CD14-positive monocyte (primary cell): Measurements from ENCODE around the gene CADM1. TPM values are rescaled to one million over a fixed set of nuclear protein-coding genes. Genes with fewer than 3 reads are reported as not detected.

ENCODE experiments used
- DNase-seq, 3 donors: peaks; one replicate each; pipeline ENCODE4 v3.0.0-alpha.2; 2011 to 2022
- H2AFZ ChIP-seq: 2 replicates; pipeline ENCODE4 v1.6.0; 2012; ENCODE audit warnings: mild to moderate bottlenecking, low read depth, low read length, inconsistent platforms; ENCODE audit not compliant: insufficient read depth, poor library complexity, severe bottlenecking
- H3K27ac ChIP-seq, 2 donors: 1 replicate in 1 of 2; 2 replicates in 1 of 2; pipeline ENCODE4 v1.5.1; 2012 to 2013; ENCODE audit warnings: low read length in 2 of 2, control low read depth in 1 of 2, inconsistent platforms in 1 of 2, low read depth in 1 of 2, mild to moderate bottlenecking in 1 of 2
- H3K27me3 ChIP-seq, 2 donors: one replicate each; pipeline versions ENCODE4 v1.6.0 to v1.6.1; 2011 to 2013; ENCODE audit warnings: low read length in 2 of 2; ENCODE audit not compliant: control insufficient read depth in 2 of 2, insufficient read depth in 2 of 2
- H3K36me3 ChIP-seq, 2 donors: replicated peaks in 1 of 2; 1 replicate in 1 of 2; 2 replicates in 1 of 2; pipeline versions ENCODE4 v1.5.1 to v1.6.1; 2012 to 2013; ENCODE audit warnings: low read length in 2 of 2, control low read depth in 1 of 2, inconsistent platforms in 1 of 2, mild to moderate bottlenecking in 1 of 2; ENCODE audit not compliant: insufficient read depth in 2 of 2, control insufficient read depth in 1 of 2
- H3K4me1 ChIP-seq, 2 donors: 1 replicate in 1 of 2; 2 replicates in 1 of 2; pipeline versions ENCODE4 v1.5.1 to v1.6.1; 2012 to 2013; ENCODE audit warnings: low read length in 2 of 2, control low read depth in 1 of 2, inconsistent platforms in 1 of 2, mild to moderate bottlenecking in 1 of 2, moderate library complexity in 1 of 2; ENCODE audit not compliant: insufficient read depth in 2 of 2, control insufficient read depth in 1 of 2
- H3K4me2 ChIP-seq: replicated peaks from 2 replicates; pipeline ENCODE3; 2012; ENCODE audit warnings: low read length, moderate library complexity, mild to moderate bottlenecking; ENCODE audit not compliant: poor library complexity, severe bottlenecking; ENCODE audit errors: extremely low read depth
- H3K4me3 ChIP-seq, 3 experiments: fragments of 200-600 bp in 1 of 3; sonication (generic) in 1 of 3; replicated peaks in 1 of 3; 1 replicate in 2 of 3; 2 replicates in 1 of 3; pipeline ENCODE4 v1.5.1; 2011 to 2013; ENCODE audit warnings: low read length in 3 of 3, mild to moderate bottlenecking in 3 of 3, control low read depth in 2 of 3, low read depth in 2 of 3, inconsistent platforms in 1 of 3, moderate library complexity in 1 of 3
- H3K79me2 ChIP-seq: 2 replicates; pipeline ENCODE4 v1.6.0; 2012; ENCODE audit warnings: mild to moderate bottlenecking, control low read depth, inconsistent platforms, low read length, moderate library complexity; ENCODE audit not compliant: insufficient read depth
- H3K9ac ChIP-seq: 2 replicates; pipeline ENCODE4 v1.6.0; 2017; ENCODE audit warnings: low read length, mild to moderate bottlenecking; ENCODE audit not compliant: insufficient read depth, poor library complexity, severe bottlenecking
- H3K9me3 ChIP-seq, 2 donors: replicated peaks in 1 of 2; 1 replicate in 1 of 2; 2 replicates in 1 of 2; pipeline versions ENCODE4 v1.5.1 to v1.6.1; 2012 to 2013; ENCODE audit warnings: low read length in 2 of 2, control low read depth in 1 of 2; ENCODE audit not compliant: control insufficient read depth in 1 of 2, insufficient read depth in 1 of 2
- H4K20me1 ChIP-seq: 2 replicates; pipeline ENCODE4 v1.6.0; 2012; ENCODE audit warnings: mild to moderate bottlenecking, low read length, control low read depth, moderate library complexity; ENCODE audit not compliant: insufficient read depth
- H3K27ac Mint-ChIP-seq, 7 donors: one replicate each; pipeline ENCODE4 v1.8.0; 2020; ENCODE audit warnings: mild to moderate bottlenecking in 7 of 7, mixed read lengths in 7 of 7, moderate library complexity in 6 of 7, inconsistent platforms in 2 of 7
- H3K27me3 Mint-ChIP-seq, 3 donors: one replicate each; pipeline ENCODE4 v1.8.0; 2021 to 2022; ENCODE audit warnings: low read depth in 3 of 3, mild to moderate bottlenecking in 3 of 3, mixed read lengths in 3 of 3, moderate library complexity in 3 of 3, inconsistent platforms in 1 of 3
- H3K36me3 Mint-ChIP-seq, 2 donors: one replicate each; pipeline ENCODE4 v1.8.0; 2020; ENCODE audit warnings: mixed read lengths in 2 of 2, inconsistent platforms in 1 of 2, mild to moderate bottlenecking in 1 of 2
- H3K4me1 Mint-ChIP-seq: one replicate; pipeline ENCODE4 v1.8.0; 2020; ENCODE audit warnings: mild to moderate bottlenecking, mixed read lengths
- H3K4me3 Mint-ChIP-seq, 2 donors: one replicate each; pipeline ENCODE4 v1.8.0; 2020; ENCODE audit warnings: mild to moderate bottlenecking in 2 of 2, mixed read lengths in 2 of 2, moderate library complexity in 1 of 2
- H3K9me3 Mint-ChIP-seq, 7 donors: one replicate each; pipeline ENCODE4 v1.8.0; 2020 to 2022; ENCODE audit warnings: mixed read lengths in 7 of 7, mild to moderate bottlenecking in 6 of 7, moderate library complexity in 6 of 7, inconsistent platforms in 2 of 7
- CTCF ChIP-seq: fragments of 200-600 bp; IDR thresholded peaks from one replicate; pipeline ENCODE4 v1.8.0; 2022; ENCODE audit warnings: antibody characterized with exemption, mild to moderate bottlenecking
- WGBS: methylation state at CpG from one replicate; pipeline ENCODE4 v1.1.5; 2013; ENCODE audit warnings: missing lambda C conversion rate; ENCODE audit not compliant: insufficient coverage; 5-methylcytosine and 5-hydroxymethylcytosine counted together
- intact Hi-C, 2 donors: fragments of 100-400 bp; cut with micrococcal nuclease; formaldehyde crosslinking; loops; one replicate each; pipeline versions ENCODE4 v1.15.0 to v1.15.1; 2023
- polyA plus RNA-seq, 3 donors: library from polyadenylated mRNA; depleted of rRNA in 1 of 3; unstranded in 2 of 3; stranded (reverse) in 1 of 3; fragments of 300-500 nt in 2 of 3; fragments of >200 nt in 1 of 3; fragmentation: Illumina TruSeq in 2 of 3; gene quantifications; 1 replicate in 2 of 3; 2 replicates in 1 of 3; pipeline ENCODE4 v1.2.3, GENCODE V29; 2012 to 2021

The CADM1 gene
- polyA plus RNA-seq, 3 donors = not detected

- Histone ChIP-seq H3K27me3 (no peaks in the 10 kb centered on the region), H3K4me1 (no peaks in the 10 kb centered on the region), H3K27ac (no peak overlapping the region), H3K9me3 (no peaks in the 10 kb centered on the region), H3K4me3 (no peak overlapping the region), H4K20me1 (no peaks in the 10 kb centered on the region), H2AFZ (no peak overlapping the region), H3K9ac (no peak overlapping the region), H3K4me2 (no peak overlapping the region), H3K36me3 (no peaks in the 10 kb centered on the region), H3K79me2 (no peaks in the 10 kb centered on the region)
- no peak overlapping the region for H3K4me3 Mint-ChIP-seq
- intact Hi-C loops = no loop called here
- H3K36me3 Mint-ChIP-seq = no peaks in the 10 kb centered on the region
- peaks cover 0 to 1% (median 0%) of the 10 kb centered on the region in 7 donors for H3K9me3 Mint-ChIP-seq
- no peak for DNase-seq
- 68% methylated on average over 4 of the region's 7 CpGs for WGBS
- H3K4me1 Mint-ChIP-seq = no peaks in the 10 kb centered on the region
- TF ChIP-seq CTCF = no peak
- H3K27ac Mint-ChIP-seq = no peak overlapping the region
- H3K27me3 Mint-ChIP-seq = peaks cover 0 to 4% (median 2%) of the 10 kb centered on the region in 3 donors
Measured at GRCh38 chr11:115206365-115207022, 297.7 kb downstream of the CADM1 start.

GRCh38 chr11:115202900-115203552 lies 301.2 kb downstream of the CADM1 start:
- intact Hi-C loops = no loop called here
- Mint-ChIP-seq H3K36me3 (no peaks in the 10 kb centered on the region), H3K9me3 (peaks cover 0 to 2% (median 0%) of the 10 kb centered on the region in 7 donors)

More at GRCh38 chr11:115202900-115203552, 301.2 kb downstream of the CADM1 start:
- no peak overlapping the region for H3K27ac ChIP-seq
- H3K27me3 ChIP-seq = no peaks in the 10 kb centered on the region
- no peaks in the 10 kb centered on the region for H3K4me1 ChIP-seq
- no peak overlapping the region for H3K4me3 ChIP-seq
- no peak overlapping the region for H3K4me3 Mint-ChIP-seq
- no peaks in the 10 kb centered on the region for H4K20me1 ChIP-seq
- H3K79me2 ChIP-seq = no peaks in the 10 kb centered on the region
- H2AFZ ChIP-seq = no peak overlapping the region
- no peak overlapping the region for H3K27ac Mint-ChIP-seq
- H3K27me3 Mint-ChIP-seq = peaks cover 2 to 4% (median 3%) of the 10 kb centered on the region in 3 donors
- H3K9me3 ChIP-seq = no peaks in the 10 kb centered on the region
- no peak for TF ChIP-seq CTCF
- H3K9ac ChIP-seq = no peak overlapping the region
- DNase-seq = no peak
- H3K4me2 ChIP-seq = no peak overlapping the region
- 30% methylated on average over 2 of the region's 2 CpGs for WGBS
- H3K4me1 Mint-ChIP-seq = no peaks in the 10 kb centered on the region
- H3K36me3 ChIP-seq = no peaks in the 10 kb centered on the region
